Mucosa of descending colon (tissue), 3 donors: ENCODE measurements around the gene SYNE3. TPM values are rescaled to one million over a fixed set of nuclear protein-coding genes. Genes with fewer than 3 reads are reported as not detected.

Experiments used
- ATAC-seq: fragments of 200-7000 bp; cut with Tn5 transposase; one replicate; pipeline ENCODE4 v1.9.1; 2020; ENCODE audit warnings: mild to moderate bottlenecking, moderate library complexity
- DNase-seq, 3 donors: peaks; one replicate each; pipeline ENCODE4 v3.0.0-alpha.2; 2020
- H3K36me3 ChIP-seq: fragments of 200-600 bp; one replicate; pipeline ENCODE4 v1.8.0; 2021; ENCODE audit warnings: low read depth, mild to moderate bottlenecking
- H3K4me1 ChIP-seq: fragments of 200-600 bp; one replicate; pipeline ENCODE4 v1.8.0; 2021; ENCODE audit warnings: low read depth, mild to moderate bottlenecking
- H3K4me3 ChIP-seq: fragments of 200-600 bp; one replicate; pipeline ENCODE4 v1.8.0; 2021; ENCODE audit warnings: mild to moderate bottlenecking
- H3K9me3 ChIP-seq: fragments of 200-600 bp; one replicate; pipeline ENCODE4 v1.8.0; 2021; ENCODE audit warnings: mild to moderate bottlenecking
- intact Hi-C, 2 donors: fragments of 100-400 bp; cut with DNase I in 1 of 2; cut with micrococcal nuclease in 1 of 2; formaldehyde crosslinking; loops; one replicate each; pipeline versions ENCODE4 v1.11.0 to v1.11.1; 2022; cut with DNase I, micrococcal nuclease
- total RNA-seq, 3 donors: library from RNA; stranded (reverse); fragmentation: NEBNext Ultra II Directional in 2 of 3; extraction: Animal tissue kit (Norgen Biotek cat#: 25700) in 2 of 3; gene quantifications; one replicate each; pipeline versions ENCODE4 v1.2.1 to v1.2.4, GENCODE V29; 2021 to 2023
- TF ChIP-seq, protein P1 (sequence below): fragments of 200-600 bp; IDR thresholded peaks from one replicate; pipeline ENCODE4 v1.8.0; 2022; ENCODE audit warnings: antibody characterized with exemption, mild to moderate bottlenecking
- donor health status: DM: no; HTN: no; CAD: no; lungs with moderate emphysema.
- donor health status: DM: no; HTN: no; CAD: no.
- donor health status: DM: no; HTN: yes; CAD: no.

The SYNE3 gene
- total RNA-seq, 3 donors from 2014 or later: 13.8 to 16.4 (median 13.9) TPM

DNA sequence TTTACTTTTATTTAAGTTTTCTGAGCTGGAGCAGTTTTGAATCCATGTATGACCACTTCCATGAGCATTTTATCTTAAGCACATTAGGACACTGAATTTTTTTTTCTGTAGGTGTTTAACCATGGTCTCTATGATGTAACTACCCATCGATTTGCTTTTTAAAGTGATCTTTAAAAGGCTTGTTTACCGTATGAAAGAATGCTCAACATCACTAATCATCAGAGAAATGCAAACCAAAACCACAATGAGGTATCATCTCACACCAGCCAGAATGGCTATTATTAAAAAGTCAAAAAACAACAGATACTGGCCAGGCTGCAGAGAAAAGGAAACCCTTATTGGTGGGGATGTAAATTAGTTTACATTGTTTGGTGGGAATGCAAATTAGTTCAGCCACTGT is 41.4 kb upstream of the SYNE3 start:
- no peak for DNase-seq
- Histone ChIP-seq H3K36me3 (no peaks in the 10 kb centered on the region), H3K4me3 (no peak overlapping the region), H3K4me1 (no peaks in the 10 kb centered on the region), H3K9me3 (no peaks in the 10 kb centered on the region)
- TF ChIP-seq, protein P1, sequence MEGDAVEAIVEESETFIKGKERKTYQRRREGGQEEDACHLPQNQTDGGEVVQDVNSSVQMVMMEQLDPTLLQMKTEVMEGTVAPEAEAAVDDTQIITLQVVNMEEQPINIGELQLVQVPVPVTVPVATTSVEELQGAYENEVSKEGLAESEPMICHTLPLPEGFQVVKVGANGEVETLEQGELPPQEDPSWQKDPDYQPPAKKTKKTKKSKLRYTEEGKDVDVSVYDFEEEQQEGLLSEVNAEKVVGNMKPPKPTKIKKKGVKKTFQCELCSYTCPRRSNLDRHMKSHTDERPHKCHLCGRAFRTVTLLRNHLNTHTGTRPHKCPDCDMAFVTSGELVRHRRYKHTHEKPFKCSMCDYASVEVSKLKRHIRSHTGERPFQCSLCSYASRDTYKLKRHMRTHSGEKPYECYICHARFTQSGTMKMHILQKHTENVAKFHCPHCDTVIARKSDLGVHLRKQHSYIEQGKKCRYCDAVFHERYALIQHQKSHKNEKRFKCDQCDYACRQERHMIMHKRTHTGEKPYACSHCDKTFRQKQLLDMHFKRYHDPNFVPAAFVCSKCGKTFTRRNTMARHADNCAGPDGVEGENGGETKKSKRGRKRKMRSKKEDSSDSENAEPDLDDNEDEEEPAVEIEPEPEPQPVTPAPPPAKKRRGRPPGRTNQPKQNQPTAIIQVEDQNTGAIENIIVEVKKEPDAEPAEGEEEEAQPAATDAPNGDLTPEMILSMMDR: no peak
- no peak for ATAC-seq
- intact Hi-C loops: no loop called here

DNA sequence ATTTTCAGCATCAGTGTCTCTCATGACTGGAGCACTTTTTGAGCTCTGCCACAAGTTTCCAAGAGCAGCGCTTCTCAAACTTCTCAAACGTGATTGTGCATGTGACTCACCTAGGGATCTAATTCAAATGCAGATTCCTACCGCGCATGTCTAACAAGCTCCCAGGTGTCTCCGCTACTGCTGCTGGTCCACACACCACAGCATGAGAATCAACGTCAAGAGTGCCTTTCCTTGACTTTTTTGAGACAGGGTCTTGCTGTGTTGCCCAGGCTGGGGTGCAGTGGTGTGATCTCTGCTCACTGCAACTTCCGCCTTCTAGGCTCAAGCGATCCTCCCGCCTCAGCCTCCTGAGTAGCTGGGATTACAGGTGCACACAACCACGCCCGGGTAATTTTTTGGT is 40.8 kb upstream of the SYNE3 start:
- intact Hi-C loops: no loop called here
- TF ChIP-seq, protein P1: no peak

DNA sequence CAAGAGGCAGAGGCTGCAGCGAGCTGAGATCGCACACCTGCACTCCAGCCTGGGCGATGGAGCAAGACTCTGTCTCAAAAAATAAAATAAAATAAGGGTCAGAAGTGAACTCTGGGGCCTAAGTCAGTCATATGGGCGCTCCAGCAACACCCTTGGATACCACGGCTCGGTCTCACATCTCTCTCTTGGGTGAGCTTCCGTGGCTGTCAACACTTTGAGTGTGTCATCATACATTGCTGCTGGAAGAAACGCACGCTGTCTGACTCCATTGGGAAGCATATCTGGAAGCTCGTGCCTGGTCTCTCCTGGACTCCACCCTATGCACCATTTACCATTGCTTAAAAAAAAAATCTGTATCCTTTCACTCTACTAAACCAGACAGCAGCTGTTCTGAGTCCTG is 38.6 kb upstream of the SYNE3 start:
- intact Hi-C loops: no loop called here
- Histone ChIP-seq H3K4me3 (no peak overlapping the region), H3K4me1 (peaks cover 7% of the 10 kb centered on the region), H3K9me3 (no peaks in the 10 kb centered on the region), H3K36me3 (no peaks in the 10 kb centered on the region)
- ATAC-seq: no peak
- no peak for DNase-seq
- TF ChIP-seq, protein P1: no peak

More for the DNA sequence above, 40.8 kb upstream of the SYNE3 start:
- Histone ChIP-seq H3K9me3 (no peaks in the 10 kb centered on the region), H3K4me1 (no peaks in the 10 kb centered on the region), H3K4me3 (no peak overlapping the region), H3K36me3 (no peaks in the 10 kb centered on the region)
- ATAC-seq: no peak
- no peak for DNase-seq

DNA sequence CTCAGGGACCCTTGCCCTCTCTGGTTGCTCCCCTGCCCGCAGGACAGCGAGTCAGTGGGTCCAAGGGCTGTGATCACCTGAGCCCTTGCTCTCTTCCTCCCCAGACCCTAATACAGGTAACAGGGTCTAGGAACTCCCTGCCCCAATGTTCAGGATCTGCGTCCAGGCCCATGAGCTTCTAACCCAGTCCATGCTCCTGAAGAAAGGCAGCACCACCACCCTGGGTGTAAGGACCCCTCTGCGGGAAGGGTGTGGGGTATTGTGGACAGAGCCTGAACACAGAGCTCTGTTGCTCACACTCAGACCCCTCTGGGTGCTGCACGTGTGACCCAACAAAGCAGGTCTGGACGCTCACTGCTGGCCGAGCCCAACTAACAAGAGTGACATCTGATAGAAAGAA is 36.7 kb upstream of the SYNE3 start:
- DNase-seq: no peak
- intact Hi-C loops: no loop called here

DNA sequence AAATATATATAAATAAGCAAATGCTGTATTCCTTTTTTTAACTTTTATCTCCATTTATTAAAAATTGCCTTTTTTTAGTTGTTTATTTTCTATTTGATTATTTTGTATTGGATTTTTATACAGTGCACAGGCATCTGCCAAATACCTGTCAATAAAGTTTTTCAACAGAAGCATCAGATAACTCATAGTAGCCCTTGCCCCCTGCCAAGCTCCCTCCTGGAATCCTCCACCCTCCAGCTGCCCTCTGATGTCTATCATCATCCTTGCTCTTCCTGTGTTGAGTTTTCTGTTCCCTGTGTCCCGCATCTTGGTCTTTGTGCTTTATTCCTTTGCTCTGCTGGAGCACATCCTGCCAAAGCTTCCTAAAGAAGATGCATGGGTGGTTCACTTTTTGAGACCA is 35.0 kb upstream of the SYNE3 start:
- Histone ChIP-seq H3K4me1 (peaks cover 7% of the 10 kb centered on the region), H3K9me3 (no peaks in the 10 kb centered on the region), H3K4me3 (no peak overlapping the region), H3K36me3 (no peaks in the 10 kb centered on the region)
- TF ChIP-seq, protein P1: no peak
- DNase-seq (no peak), ATAC-seq (no peak)
- intact Hi-C loops: no loop called here

More for the DNA sequence above, 36.7 kb upstream of the SYNE3 start:
- no peak for ATAC-seq
- TF ChIP-seq, protein P1: no peak
- Histone ChIP-seq H3K4me3 (no peak overlapping the region), H3K4me1 (peaks cover 7% of the 10 kb centered on the region), H3K9me3 (no peaks in the 10 kb centered on the region), H3K36me3 (no peaks in the 10 kb centered on the region)
